HG03280 (cell line): ENCODE measurements around the gene CELF2.

Experiments used
- ATAC-seq: cut with Tn5 transposase; IDR thresholded peaks from one replicate; pipeline ENCODE4 v1.9.1; 2021; ENCODE audit warnings: mild to moderate bottlenecking, moderate library complexity; ENCODE audit not compliant: unreplicated experiment

The CELF2 gene

DNA sequence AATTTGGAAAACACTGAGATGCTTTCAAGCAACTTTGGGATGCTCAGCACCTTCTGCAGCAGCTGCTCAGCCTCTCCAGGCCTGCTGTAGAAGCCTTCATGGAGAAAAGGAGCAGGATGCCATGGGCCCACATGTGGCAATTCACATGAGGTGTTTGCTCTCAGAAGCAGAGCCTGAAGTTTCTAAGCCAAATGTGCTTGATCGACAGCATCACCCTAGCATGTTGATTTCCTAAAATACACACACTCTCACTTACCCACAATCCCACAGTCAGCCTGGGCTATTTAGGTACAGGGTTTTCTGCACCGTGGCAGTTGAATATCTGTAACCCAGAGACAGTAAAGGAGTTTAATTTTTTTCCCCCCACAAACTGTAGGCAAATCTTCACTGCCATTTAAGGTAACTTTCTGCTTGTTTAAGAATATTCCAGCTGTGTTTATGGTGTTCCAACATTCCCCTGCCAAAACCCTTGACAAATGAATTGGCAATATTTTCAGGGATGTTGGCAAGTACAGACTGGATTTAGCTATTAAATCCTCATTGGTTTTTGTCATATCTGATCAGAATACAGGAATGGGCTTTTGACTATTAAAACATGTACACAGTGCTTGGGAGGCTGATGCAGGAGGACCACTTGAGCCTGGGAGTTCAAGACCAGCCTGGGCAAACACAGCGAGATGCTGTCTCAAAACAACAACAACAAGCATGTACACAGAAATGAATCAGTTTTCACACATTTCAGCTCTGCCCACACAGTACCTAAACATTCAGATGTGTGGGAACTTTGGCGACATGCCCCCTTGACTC lies 244.2 kb downstream of the CELF2 start:
- ATAC-seq, result no peak

DNA sequence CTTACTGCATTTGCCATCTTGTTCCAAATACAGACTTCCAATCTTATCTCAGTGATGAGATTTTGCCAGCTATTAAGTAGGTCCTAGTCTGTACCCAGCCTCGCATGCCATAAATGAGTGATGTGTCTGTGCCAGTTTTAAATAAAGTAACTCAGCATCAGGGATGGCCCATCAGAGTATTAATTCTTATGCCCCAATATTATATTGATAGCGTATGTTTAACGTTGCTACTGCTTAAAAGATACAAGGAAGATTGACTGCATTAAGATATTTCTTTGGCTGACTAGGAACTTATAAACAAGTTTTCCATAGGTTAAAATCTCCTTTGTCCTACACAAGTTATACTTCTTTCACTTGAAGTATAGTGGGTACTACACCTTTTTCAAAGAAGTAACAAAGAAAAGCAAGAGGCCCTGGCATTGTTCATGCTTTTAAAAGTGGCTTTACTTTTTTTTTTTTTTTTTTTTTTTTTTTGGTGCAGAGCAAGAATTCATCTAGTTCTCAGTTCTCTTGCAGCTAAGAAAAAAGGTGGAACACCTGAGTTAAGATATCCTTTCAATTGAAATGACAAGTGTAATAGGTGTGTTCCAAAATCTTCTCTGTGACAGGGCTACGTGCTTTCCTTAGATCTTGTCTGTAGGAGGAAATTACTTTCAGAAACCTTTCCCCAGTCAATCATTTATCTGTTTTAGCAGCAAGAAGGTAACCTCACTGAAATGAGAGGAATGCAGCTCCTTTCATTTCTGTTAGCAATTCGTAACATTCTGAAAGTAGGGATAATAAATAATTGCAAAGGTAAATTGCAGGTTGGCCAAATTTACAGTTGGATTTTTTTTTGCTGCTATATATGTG lies 245.0 kb downstream of the CELF2 start:
- ATAC-seq, result no peak

DNA sequence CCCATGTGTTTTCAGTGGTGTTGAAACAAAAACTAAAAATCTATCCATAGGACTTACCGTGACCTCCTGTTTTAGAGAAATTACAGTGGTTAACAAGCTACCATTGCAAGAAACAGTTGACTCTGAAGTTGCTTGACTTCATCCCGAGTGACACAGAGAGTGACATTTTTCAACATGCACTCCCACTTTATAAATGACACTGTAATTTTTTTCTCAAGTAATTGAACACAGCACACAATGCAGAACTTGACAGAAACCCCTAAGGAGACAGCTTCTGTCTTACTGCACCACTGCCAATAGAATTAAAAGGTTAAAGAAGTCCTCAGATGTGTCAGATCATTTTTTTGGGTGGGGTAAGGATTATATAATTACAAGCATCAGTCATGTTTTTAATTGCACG lies 246.1 kb downstream of the CELF2 start:
- ATAC-seq, result no peak

DNA sequence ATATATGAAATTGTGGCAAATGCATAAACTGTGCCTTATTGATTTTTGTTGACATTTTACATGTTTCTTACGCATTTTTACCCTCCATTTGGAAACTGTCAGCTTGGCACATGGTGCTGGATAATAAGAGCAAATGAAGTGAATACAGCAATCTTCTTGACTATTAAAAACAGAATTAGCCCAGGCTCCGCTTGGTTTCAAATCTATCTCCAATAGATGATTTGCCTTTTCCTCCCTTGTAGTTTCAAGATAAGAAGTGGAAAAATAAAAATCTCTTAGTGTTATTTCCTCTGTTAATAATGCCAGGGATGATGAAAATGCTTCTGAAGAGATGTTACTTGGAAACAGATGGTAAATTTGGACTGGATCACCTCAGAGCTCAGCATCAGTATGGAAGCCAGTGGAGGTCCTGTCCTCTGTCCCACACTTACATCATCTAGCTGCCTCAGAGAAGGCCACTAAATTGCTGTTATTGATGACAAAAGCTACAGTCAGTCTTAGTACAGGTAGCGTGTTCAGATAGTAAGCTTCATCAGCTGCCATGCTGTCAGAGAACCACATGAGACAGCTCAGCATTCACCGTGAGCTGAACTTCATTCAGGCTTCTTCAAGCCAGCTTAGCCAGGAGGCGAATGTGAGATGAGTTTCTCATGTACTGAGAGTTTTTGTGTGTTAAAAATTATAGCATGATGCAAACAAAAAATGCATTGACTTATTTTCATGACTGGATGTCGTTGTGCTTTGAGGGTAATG lies 246.8 kb downstream of the CELF2 start:
- no peak for ATAC-seq

DNA sequence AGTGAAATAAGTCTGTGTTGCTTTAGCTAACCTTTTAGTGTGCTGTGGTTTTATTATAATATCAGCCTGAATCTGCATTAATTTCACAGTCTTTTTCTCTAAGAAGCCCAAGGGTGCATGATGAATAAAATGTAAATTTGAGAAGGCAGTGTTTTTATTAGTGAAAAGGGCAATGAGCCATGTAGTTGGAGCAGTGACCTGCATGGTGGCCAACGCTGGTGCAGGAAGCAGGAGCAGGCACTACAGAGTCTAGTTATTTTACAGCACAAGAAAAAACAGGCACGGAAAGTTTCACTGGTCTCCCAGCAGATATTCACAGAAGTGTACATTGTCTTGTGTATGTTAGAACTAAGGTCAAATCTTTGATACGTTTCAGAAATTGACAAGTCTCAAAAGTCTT lies 247.8 kb downstream of the CELF2 start:
- no peak for ATAC-seq

DNA sequence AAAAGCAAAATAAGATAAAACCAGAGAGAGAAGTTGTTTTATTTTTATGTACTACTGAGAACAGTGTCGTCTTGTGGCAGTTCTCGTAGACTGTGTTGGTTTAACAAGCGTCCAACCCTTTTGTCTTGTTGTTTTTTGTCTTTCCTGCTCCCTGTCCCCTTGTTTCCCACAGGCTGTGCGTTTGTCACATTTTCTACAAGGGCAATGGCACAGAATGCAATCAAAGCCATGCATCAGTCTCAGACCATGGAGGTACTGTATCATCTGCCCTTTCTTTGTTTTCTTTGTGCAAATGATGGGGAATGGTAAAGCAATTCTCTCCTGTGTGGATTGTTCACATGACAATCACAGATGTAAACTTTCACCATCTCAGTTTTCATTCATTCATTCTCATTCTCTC lies 248.8 kb downstream of the CELF2 start:
- no peak for ATAC-seq

DNA sequence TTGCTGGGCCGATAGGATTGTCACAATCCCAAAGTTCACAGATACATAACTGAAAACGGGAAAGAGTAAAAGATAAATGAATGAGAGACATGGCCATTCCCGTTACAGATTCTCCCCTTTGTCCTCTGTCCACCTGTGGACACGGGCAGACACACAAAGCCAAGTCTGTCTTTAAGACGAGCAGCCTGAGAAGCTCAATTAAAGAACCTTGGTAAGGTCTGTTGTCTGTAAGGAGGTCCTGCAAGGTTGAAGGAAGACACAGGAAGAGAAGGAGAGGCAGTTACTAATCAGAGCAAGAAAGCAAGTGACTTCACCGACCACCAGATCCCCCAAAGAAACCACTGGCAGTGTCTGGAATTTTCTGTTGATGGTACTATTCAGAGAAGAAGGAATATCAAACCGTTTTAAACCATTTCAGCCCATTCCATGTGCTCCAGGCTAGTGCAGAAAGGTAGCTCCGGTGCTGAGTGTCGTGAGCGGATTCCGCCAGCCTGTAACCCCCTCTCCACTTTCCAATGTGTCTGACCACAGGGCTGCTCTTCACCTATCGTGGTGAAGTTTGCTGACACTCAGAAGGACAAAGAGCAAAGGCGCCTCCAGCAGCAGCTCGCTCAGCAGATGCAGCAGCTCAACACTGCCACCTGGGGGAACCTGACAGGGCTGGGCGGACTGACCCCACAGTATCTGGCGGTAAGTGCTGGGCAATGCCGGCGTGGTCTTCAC lies 252.6 kb downstream of the CELF2 start:
- peak; percentile 86 for ATAC-seq

DNA sequence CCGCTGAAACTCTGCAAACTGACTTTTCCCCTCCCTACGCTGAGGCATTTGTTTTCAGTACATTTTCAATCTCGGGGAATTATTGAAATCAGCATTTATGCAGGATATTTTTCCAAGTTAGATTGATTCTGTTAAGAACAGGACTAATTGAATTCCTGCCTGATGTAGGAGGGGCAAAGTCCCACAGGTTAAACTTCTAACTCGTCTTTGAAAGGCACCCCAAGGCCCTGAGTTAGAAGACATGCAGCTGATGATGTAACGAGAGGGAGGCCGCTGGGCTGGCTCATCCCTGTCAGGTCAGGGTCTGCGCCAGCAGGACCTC lies 253.1 kb downstream of the CELF2 start:
- no peak for ATAC-seq

DNA sequence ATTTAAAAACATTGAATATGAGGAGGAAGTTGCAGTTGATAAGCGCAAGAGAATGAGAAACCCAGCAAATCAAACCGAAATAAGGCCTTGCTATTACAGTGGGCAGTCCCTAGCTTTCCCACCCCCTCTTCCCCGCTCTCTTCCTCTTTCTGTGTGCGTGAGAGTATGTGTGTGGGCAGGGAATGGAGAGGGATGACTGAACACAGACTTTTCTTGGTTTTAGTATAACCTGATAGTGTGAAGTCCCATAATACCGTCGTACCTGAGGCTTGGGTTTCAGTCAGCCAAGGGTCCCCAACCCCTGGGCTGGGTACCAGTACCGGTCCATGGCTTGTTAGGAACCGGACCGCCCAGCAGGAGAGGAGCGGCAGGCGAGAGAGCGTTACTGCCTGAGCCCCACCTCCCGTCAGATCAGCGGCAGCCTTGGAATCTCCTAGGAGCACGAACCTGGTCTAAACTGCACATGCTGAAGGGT lies 255.3 kb downstream of the CELF2 start:
- ATAC-seq, result no peak

DNA sequence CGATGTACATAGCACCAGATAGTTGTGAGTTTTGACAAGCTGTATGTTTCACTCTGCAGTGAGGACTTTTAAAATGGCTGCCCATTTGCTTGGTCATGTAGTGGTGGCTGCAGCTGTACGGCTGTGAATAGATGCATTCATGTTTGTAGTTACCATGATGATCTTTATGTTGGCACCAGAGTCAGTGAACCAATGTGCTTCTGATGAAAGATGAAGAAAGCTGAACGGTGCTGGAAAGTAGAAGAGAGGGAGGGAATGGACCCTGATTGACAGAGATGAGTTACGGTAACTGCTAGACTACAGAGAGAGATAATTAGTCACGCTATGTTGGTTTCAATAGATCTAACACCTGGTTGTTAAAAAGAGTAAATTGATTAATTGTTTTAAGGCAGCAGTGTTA lies 256.8 kb downstream of the CELF2 start:
- ATAC-seq, result no peak

DNA sequence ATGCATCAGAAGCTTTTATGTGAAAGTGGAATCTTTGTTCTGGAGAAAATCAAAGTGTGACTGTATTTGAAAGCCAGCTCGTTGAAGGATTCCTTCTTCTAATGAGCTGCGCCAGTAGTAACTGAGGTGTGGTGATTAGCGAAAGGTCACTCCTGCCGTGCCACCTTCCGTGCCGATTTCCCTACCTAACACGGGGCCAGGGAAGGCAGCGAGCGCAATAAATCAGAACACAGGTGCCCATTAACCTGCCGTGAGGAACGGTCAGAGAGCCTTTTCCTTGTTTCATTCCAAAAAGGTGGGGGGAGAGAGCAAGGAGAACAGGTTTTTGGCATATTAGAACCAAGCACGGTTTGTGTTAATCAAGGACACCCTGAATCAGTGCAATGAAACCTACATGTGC lies 258.0 kb downstream of the CELF2 start:
- ATAC-seq, result no peak

DNA sequence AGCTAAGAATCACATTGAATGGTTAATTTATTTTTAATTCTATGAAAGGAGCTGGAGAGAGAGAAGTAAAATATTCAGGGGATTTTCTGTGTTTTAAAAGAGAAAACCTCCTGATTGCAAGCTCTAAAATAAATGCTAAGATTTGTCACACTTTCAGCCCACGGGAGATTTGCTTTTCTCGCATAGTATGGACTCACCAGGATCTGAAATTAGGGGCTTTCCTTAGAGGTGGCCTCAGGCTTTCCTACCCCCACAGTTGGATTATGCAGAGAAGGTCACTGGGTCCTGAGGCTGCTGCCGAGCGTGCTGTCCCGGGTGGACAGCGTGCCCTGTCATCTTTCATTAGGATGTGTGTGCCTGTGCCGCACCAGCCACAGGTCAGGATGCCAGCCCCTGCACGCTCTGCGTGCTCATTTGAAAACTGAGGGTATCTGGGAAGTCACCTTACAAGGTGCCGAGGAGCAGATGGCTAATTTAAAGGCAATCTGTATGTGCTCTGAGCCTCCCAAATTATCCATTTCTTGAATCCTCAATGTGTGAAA lies 258.8 kb downstream of the CELF2 start:
- ATAC-seq, result no peak

DNA sequence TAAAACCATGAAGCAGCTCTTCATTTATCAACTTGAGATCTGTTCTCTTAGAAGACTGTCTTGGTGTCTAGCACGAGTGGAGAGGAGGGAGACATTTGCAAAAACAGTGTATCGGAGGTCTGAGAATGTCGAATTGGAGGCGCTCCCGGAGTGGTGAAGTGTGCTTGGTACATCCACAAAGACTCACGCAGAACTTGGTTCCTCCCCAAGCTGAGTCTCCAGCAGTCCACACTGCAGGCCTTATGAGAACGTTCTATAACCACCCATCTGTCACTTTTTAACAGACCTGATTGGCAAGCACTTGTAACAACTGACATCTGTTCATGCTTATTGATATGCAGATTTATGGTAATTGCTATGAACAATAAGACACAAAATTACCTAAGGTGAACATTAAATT lies 261.6 kb downstream of the CELF2 start:
- ATAC-seq, result no peak

DNA sequence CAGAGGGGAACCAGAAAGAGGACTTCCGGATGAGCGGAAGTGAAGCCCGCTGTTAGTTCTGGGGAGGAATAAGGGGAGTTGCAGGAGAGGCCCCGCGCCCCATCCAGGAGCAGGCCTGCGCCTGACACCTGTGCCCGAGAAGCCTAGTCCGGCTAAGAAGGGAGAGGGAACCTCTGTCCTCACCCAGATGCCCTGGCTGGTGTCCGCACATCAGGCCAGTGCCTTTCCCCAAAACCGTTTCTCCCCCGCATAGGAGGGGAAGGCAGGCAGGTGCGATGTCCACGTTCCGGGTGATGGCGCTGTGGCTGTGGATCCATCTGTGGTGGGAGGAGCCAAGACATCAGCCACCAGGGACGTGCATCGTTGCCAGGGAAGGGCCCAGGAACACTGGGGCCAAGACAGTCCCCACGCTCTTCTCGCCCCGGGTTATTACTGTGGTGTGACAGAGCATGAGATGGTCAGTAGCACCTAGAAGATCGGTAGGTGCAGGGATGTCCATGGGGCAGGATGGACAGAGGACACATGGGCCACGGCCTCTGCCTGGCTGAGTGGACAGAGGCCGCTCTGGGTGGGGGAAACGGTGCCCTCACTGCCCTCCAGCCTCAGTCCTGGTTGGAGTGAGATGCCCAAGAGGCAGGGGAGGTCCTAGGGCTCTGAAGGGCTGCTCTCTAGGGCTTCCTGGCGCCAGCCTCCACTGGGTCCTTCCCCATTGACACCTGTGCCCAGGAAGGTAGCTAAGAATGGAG lies 262.7 kb downstream of the CELF2 start:
- no peak for ATAC-seq

DNA sequence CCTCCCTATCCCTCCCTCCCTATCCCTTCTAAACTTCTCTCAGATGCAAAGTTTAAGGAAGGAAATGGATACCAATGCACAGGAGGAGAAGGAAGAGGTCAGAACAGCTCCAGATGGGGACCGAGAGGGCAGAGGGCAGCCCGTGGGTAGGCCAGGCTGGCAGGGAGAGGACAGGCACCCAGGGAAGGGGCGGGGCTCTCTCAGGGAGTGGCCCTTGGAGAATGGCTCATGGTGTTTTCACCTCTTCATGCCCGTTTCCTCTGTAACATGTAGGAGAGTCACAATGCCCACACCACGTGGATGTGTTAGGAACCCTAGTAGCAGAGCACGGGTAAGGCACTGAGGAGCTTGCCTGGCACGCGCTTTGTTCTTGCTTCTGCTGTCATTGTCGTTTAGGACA lies 264.5 kb downstream of the CELF2 start:
- ATAC-seq, result no peak

DNA sequence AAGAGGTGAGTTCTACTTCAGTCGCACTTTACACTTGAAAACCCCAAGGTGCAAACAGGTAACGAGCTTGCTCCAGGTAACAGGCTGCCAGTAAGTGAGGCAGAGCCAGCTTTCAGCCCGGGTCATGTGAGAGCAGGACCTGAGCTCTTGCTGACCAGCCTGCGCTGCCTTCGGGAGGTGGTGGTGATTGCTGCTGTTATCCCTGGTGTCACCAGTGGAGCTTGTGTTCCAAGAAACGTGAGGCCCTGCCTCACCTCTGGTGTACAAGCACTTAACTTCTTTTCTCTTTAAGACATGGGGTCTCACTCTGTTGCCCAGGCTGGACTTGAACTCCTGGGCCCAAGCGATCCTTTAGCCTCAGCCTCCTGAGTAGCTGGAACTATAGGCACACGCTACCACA lies 265.0 kb downstream of the CELF2 start:
- ATAC-seq, result no peak

DNA sequence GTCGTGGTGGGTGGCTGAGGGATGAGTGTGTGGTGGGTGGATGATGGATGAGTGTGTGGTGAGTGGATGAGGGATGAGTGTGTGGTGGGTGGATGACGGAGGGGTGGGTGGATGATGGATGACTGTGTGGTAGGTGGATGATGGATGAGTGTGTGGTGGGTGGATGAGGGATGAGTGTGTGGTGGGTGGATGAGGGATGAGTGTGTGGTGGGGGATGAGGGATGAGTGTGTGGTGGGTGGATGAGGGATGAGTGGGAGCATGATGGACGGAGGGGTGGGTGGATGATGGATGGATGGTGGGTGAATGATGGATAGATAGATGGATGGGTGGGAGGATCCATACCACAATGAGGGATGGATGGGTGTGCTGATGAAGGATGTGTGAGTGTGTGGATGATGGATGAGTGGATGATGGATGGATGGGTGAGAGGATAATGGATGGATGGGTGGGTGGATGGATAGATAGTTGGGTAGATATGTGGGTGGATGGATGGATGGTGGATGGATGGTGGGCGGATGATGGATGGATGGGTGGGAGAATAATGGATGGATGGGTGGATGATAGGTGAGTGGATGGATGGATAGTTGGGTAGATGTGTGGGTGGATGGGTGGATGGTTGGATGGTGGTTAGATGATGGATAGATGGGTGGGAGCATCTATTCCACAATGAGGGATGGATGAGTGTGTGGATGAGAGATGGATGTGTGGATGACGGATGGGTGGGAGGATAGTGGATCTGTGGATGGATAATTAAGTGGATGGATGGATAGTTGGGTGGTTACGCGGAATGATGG lies 266.8 kb downstream of the CELF2 start:
- no peak for ATAC-seq

DNA sequence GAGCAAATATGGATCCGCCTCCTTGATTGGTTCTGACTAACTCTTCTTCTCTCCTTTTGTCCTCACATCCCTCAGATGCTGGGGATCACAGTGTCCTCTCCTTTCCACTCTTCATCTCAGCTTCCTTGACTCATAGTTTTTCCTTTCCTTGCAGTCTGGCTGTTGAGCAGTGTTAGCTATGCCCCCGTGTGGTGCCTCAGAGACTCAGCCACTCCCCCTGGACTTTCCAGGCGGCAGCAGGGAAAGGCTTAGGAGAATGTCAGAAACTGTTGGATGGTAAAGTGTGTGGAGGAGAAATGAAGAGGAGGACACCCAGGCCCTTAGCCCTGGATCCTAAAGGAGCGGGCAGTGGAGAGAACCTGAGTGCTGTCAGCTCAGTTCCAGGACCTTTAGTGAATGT lies 267.5 kb downstream of the CELF2 start:
- ATAC-seq, result no peak

DNA sequence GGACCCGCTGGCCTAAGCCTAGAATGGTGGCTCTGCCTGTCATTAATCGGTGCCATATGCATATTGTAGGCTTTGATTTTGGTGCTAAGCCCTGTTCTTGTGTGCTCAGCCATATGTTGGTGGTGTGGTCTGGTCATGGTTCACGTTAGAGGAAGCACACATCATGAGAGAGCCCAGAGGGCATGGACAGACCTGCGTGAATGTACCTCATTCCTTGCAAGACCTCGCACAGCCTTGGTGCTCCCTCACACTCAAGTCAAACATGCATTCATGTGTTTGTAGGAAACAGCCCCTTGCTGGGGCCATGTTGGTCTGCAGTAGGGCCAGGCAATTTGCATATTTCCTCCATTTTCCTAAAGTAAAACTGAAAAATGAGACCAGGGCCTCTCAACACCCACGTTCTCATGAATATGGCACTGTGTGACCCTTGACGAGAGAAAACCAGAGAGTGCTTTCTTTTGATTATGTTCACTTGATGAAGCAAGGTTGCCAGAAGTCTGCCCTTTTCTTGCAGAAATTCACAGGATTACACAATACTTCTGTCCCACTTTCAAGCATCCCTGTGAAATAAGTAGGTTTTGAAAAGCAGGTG lies 268.7 kb downstream of the CELF2 start:
- peak; percentile 87 for ATAC-seq
